Immature natural killer cell (primary cell): Measurements from ENCODE around the gene ZNF669. TPM values are rescaled to one million over a fixed set of nuclear protein-coding genes. Genes with fewer than 3 reads are reported as not detected.

ENCODE experiments used
- DNase-seq, 3 donors: peaks; one replicate each; pipeline ENCODE4 v3.0.0; 2022; ENCODE audit warnings: mixed read lengths in 1 of 3
- H3K27ac Mint-ChIP-seq, 6 donors: one replicate each; pipeline ENCODE4 v1.8.0; 2020; ENCODE audit warnings: mixed read lengths in 6 of 6, mild to moderate bottlenecking in 5 of 6, inconsistent platforms in 4 of 6, moderate library complexity in 3 of 6
- H3K27me3 Mint-ChIP-seq, 3 donors: one replicate each; pipeline ENCODE4 v1.8.0; 2020 to 2021; ENCODE audit warnings: low read depth in 3 of 3, mild to moderate bottlenecking in 3 of 3, mixed read lengths in 3 of 3, moderate library complexity in 3 of 3, inconsistent platforms in 1 of 3
- H3K36me3 Mint-ChIP-seq, 3 donors: one replicate each; pipeline ENCODE4 v1.8.0; 2020; ENCODE audit warnings: mixed read lengths in 3 of 3, inconsistent platforms in 2 of 3, mild to moderate bottlenecking in 2 of 3
- H3K4me1 Mint-ChIP-seq, 2 donors: one replicate each; pipeline ENCODE4 v1.8.0; 2020; ENCODE audit warnings: inconsistent platforms in 2 of 2, mild to moderate bottlenecking in 2 of 2, mixed read lengths in 2 of 2, moderate library complexity in 1 of 2
- H3K4me3 Mint-ChIP-seq, 5 donors: one replicate each; pipeline ENCODE4 v1.8.0; 2020; ENCODE audit warnings: mild to moderate bottlenecking in 5 of 5, mixed read lengths in 5 of 5, inconsistent platforms in 3 of 5, moderate library complexity in 3 of 5
- H3K9me3 Mint-ChIP-seq, 6 donors: one replicate each; pipeline ENCODE4 v1.8.0; 2020; ENCODE audit warnings: mild to moderate bottlenecking in 6 of 6, mixed read lengths in 6 of 6, inconsistent platforms in 4 of 6, moderate library complexity in 3 of 6
- polyA plus RNA-seq, 3 donors: library from polyadenylated mRNA; unstranded; fragments of 300-500 nt; fragmentation: Illumina TruSeq; gene quantifications; one replicate each; pipeline ENCODE4 v1.2.3, GENCODE V29; 2021

The ZNF669 gene
- polyA plus RNA-seq, 3 donors from 2014 or later = 17.4 to 31.3 (median 19.6) TPM

DNA sequence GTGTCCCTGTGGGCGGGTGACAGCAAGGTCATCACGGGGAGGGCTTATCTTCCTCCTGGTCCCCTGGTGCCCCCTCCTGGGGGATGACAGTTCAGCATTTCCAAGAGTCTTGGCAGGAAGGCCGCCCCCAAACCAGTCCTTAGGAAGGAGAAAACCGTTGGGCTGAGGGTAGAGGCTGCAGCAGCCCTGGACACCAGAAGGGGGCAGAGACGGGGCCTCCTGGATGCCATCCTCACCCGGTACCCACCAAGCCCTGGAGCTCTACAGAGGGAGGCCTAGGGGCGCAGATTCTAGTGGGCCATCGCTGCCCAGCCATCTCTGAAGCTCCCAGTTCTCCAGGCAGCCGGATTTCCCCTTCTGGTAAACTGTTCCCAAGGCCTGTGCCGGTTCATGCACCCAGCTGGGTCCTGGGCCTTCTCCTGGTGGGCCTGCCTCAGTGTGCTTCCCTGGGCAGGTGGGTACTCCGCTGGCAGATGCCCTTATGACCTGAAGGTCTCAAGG, 14.8 kb upstream of the ZNF669 start:
- H3K27me3 Mint-ChIP-seq = peaks cover 5 to 7% (median 7%) of the 10 kb centered on the region in 3 donors
- DNase-seq = peak in 1 of 3 donors; percentile 23
- H3K36me3 Mint-ChIP-seq = no peaks in the 10 kb centered on the region
- no peak overlapping the region for H3K27ac Mint-ChIP-seq
- H3K9me3 Mint-ChIP-seq = peaks cover 0 to 4% (median 0%) of the 10 kb centered on the region in 6 donors
- H3K4me1 Mint-ChIP-seq = peaks cover 0 to 2% of the 10 kb centered on the region in 2 donors
- no peak overlapping the region for H3K4me3 Mint-ChIP-seq

DNA sequence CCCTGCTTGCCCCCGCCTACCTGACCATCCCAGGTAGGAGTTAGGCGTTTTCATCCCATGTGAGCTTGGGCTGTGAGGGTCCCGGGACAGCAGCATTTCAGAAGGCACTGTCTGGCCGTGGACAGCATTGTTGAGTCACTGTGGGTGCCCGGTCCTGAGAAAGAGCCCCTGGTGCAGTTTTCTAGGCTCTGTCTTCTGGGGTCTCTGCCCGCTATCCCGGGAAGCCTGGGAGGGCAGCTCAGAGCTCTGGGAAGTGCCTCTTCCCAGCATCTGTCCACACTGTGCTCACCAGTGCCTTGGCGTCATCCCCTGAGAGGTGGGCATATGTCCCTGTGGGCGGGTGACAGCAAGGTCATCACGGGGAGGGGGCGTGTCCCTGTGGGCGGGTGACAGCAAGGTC, 11.4 kb upstream of the ZNF669 start:
- H3K36me3 Mint-ChIP-seq = no peaks in the 10 kb centered on the region
- no peaks in the 10 kb centered on the region for H3K9me3 Mint-ChIP-seq
- H3K27me3 Mint-ChIP-seq = peaks cover 10 to 12% (median 12%) of the 10 kb centered on the region in 3 donors
- peaks cover 6 to 10% of the 10 kb centered on the region in 2 donors for H3K4me1 Mint-ChIP-seq
- H3K27ac Mint-ChIP-seq = no peak overlapping the region
- H3K4me3 Mint-ChIP-seq = no peak overlapping the region
- DNase-seq = no peak

DNA sequence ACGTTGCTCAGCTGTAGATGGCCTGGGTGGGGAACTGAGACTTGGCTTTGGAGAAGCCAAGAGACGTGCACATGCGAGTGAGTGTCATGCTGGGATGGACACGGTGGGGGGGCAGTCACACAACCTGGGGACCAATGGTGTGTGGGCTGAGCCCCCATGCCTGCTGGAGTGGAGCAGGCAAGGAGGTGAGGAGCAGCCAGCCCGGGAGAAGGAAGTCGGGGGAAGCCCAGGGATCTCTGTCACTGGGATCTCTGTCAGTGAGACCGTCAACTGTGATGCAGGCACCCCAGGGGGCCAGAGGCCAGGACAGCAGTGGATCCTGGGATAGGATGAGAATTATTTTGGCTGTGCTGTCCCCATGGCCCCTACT, 11.0 kb upstream of the ZNF669 start:
- no peak overlapping the region for H3K27ac Mint-ChIP-seq
- no peaks in the 10 kb centered on the region for H3K9me3 Mint-ChIP-seq
- H3K27me3 Mint-ChIP-seq = peaks cover 10 to 12% (median 12%) of the 10 kb centered on the region in 3 donors
- H3K36me3 Mint-ChIP-seq = no peaks in the 10 kb centered on the region
- DNase-seq = no peak
- peaks cover 7 to 11% of the 10 kb centered on the region in 2 donors for H3K4me1 Mint-ChIP-seq
- H3K4me3 Mint-ChIP-seq = no peak overlapping the region

DNA sequence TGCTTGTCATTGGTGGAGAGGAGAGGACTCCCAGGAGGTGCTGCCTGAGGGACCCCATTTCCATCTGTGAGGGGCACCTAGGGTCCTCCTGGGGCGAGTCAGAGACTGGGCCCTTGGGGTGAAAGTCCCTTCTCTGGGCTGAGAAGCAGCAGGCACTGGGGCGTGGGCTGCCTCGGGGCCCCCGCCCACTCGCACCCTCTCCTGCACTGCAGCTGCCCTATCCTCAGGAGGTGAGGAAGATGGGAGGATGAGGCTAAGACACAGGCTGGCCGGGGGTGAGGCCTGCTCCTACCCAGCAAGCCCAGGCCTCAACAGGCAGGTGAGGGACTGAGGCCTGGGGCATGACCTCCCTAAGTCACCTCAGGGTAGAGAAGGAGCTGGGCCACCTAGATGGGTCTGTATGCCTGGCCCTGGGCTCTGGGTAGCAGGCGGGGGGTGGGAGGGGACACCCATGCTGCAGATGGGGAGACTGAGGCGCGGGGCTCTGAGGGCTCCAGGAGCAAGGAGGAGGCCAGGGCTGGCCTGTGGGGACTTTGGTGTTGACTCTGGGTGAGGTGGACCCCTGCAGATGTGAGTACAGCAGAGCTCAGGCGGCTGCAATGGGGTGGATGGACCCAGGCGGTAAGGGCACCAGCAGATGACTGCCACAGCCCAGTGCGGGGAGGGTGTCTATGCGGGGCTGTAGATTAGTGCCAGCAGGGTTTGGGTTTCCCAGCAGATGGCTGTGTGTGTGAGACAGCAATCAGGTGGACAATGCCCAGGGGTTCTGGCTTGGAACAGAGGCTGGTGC, 10.4 kb upstream of the ZNF669 start:
- Mint-ChIP-seq H3K4me3 (no peak overlapping the region), H3K36me3 (peaks cover 0 to 4% (median 0%) of the 10 kb centered on the region in 3 donors), H3K27me3 (peaks cover 12 to 17% (median 15%) of the 10 kb centered on the region in 3 donors), H3K9me3 (no peaks in the 10 kb centered on the region), H3K27ac (no peak overlapping the region), H3K4me1 (peaks cover 12% of the 10 kb centered on the region in 2 donors)
- DNase-seq = no peak

GRCh38 chr1:247113733-247114271, 9.6 kb upstream of the ZNF669 start:
- H3K36me3 Mint-ChIP-seq = peaks cover 0 to 4% (median 0%) of the 10 kb centered on the region in 3 donors

GRCh38 chr1:247113094-247113497, 8.9 kb upstream of the ZNF669 start:
- peaks cover 12 to 13% of the 10 kb centered on the region in 2 donors for H3K4me1 Mint-ChIP-seq
- H3K9me3 Mint-ChIP-seq = no peaks in the 10 kb centered on the region
- peak overlapping the region; percentile 17 to 53 (median 33) for H3K4me3 Mint-ChIP-seq
- H3K27me3 Mint-ChIP-seq = peaks cover 12 to 19% (median 15%) of the 10 kb centered on the region in 3 donors
- DNase-seq = no peak
- H3K36me3 Mint-ChIP-seq = peaks cover 0 to 4% (median 0%) of the 10 kb centered on the region in 3 donors
- no peak overlapping the region for H3K27ac Mint-ChIP-seq

More at GRCh38 chr1:247113733-247114271, 9.6 kb upstream of the ZNF669 start:
- peaks cover 12 to 19% (median 15%) of the 10 kb centered on the region in 3 donors for H3K27me3 Mint-ChIP-seq
- H3K9me3 Mint-ChIP-seq = no peaks in the 10 kb centered on the region
- peak overlapping the region in 1 of 5 donors; percentile 18 for H3K4me3 Mint-ChIP-seq
- peaks cover 12 to 13% of the 10 kb centered on the region in 2 donors for H3K4me1 Mint-ChIP-seq
- no peak for DNase-seq
- no peak overlapping the region for H3K27ac Mint-ChIP-seq

DNA sequence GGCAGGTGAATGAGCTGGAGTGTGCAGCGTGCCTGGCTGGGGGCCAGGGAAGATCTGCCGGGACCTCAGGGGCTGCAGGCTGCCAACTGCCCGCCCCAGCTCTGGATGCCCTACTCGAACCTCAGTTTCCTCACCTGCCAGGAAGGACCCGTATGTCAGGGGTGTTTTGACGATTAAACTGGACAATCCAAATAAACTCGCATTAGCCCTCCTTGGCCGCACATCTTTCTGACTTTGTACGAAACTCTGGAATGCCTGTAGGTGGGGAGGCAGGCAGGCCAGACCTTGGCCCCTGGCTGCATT, 8.3 kb upstream of the ZNF669 start:
- peak overlapping the region; percentile 50 to 70 (median 63) for H3K4me3 Mint-ChIP-seq
- DNase-seq = no peak
- peaks cover 0 to 4% (median 0%) of the 10 kb centered on the region in 3 donors for H3K36me3 Mint-ChIP-seq
- H3K27ac Mint-ChIP-seq = no peak overlapping the region
- H3K27me3 Mint-ChIP-seq = peaks cover 13 to 22% (median 15%) of the 10 kb centered on the region in 3 donors
- H3K9me3 Mint-ChIP-seq = no peaks in the 10 kb centered on the region
- peaks cover 12 to 13% of the 10 kb centered on the region in 2 donors for H3K4me1 Mint-ChIP-seq

DNA sequence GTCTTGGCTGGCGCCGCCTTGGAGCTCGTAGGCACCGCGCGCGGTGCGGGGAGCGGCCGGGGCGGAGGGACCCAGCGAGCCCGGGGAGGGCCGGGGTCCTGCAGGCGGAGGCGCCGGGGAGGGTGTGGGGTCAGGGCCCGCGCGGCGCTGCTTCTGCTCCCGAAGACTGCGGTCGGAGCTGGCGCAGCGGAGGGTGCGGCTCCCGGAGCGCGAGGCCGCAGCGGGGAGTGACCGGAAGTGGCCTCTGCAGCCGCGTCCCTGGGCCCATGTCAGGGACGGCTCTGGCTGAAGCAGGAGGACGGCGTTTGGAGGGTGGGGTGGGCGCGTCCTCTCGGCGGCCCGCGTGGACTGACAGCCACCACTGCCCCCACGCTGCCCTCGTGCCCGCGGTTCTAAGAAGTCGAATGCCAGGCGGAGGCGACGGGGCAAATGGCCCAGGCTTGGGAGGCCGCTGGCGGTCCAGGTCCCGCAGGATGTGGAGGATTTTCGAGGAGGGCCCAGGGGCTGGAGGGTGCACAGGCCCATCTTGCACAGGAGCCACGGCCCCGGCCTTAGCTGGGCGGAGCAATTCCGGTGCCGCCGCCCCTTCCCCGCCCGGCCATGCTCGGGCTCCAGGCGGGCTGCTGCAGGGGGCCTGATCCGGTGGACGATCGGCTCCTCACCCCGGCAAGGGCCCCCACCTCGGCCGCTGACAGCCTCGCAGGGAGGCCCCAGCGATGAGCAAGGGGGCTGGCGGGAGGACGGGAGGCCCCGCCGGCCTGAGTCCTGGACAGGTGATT, 7.7 kb upstream of the ZNF669 start:
- Mint-ChIP-seq H3K27me3 (peaks cover 15 to 24% (median 17%) of the 10 kb centered on the region in 3 donors), H3K4me1 (peaks cover 12 to 13% of the 10 kb centered on the region in 2 donors), H3K27ac (no peak overlapping the region), H3K9me3 (no peaks in the 10 kb centered on the region), H3K36me3 (peaks cover 0 to 4% (median 0%) of the 10 kb centered on the region in 3 donors), H3K4me3 (peak overlapping the region in 4 of 5 donors; percentile 29 to 69 (median 46))
- DNase-seq = peak; percentile 9 to 16 (median 13)

GRCh38 chr1:247111259-247111699, 7.1 kb upstream of the ZNF669 start:
- DNase-seq = peak in 1 of 3 donors; percentile 14
- Mint-ChIP-seq H3K9me3 (peaks cover 0 to 1% (median 0%) of the 10 kb centered on the region in 6 donors), H3K4me1 (peaks cover 12 to 13% of the 10 kb centered on the region in 2 donors), H3K27ac (no peak overlapping the region), H3K4me3 (peak overlapping the region in 4 of 5 donors; percentile 65 to 77 (median 70)), H3K27me3 (peaks cover 15 to 26% (median 17%) of the 10 kb centered on the region in 3 donors), H3K36me3 (peaks cover 0 to 4% (median under 1%) of the 10 kb centered on the region in 3 donors)

DNA sequence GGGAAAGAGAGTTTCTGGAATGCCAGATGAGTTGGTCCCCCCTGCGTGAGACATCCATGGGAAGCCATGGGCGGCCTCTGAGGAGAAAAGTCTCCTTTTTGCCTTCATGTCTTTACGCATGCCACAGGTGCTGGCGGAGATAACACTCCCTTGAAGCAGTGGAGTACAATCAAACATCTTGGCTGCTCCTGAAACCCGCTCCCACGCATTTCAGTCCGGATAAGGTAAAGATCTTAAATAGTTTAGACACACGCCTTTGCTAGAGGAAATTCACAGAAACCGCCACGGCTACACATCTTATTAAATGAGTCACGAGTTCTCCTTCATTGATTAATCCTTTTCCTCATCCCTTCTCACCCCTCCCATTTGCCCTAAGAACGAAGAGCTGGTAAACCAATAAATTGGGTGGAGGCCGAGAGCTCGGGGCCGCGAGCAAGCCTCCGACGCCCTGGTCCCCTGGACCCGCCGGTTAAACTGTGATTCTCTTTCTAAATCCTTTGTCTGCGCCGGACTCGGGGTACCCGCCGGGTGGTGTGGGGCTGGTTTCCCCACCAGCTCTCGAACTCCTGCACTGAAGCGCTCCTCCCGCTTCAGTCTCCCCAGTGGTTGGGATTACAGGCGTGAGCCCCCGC, 6.6 kb upstream of the ZNF669 start:
- Mint-ChIP-seq H3K27ac (no peak overlapping the region), H3K9me3 (peaks cover 0 to 3% (median 0%) of the 10 kb centered on the region in 6 donors), H3K27me3 (peaks cover 15 to 29% (median 17%) of the 10 kb centered on the region in 3 donors), H3K4me1 (peaks cover 12 to 13% of the 10 kb centered on the region in 2 donors), H3K4me3 (peak overlapping the region; percentile 59 to 77 (median 70)), H3K36me3 (peaks cover 0 to 4% (median 3%) of the 10 kb centered on the region in 3 donors)
- peak in 1 of 3 donors; percentile 10 for DNase-seq

GRCh38 chr1:247107694-247108093, 3.5 kb upstream of the ZNF669 start:
- H3K27ac Mint-ChIP-seq = peak overlapping the region in 1 of 6 donors; percentile 71

GRCh38 chr1:247105966-247106365, 1.8 kb upstream of the ZNF669 start:
- Mint-ChIP-seq H3K4me1 (peaks cover 27 to 42% of the 10 kb centered on the region in 2 donors), H3K9me3 (peaks cover 7 to 22% (median 19%) of the 10 kb centered on the region in 6 donors), H3K27me3 (peaks cover 10 to 35% (median 14%) of the 10 kb centered on the region in 3 donors), H3K36me3 (peaks cover 19 to 24% (median 23%) of the 10 kb centered on the region in 3 donors), H3K4me3 (peak overlapping the region in 3 of 5 donors; percentile 19 to 35 (median 21)), H3K27ac (no peak overlapping the region)
- no peak for DNase-seq

More at GRCh38 chr1:247107694-247108093, 3.5 kb upstream of the ZNF669 start:
- H3K27me3 Mint-ChIP-seq = peaks cover 10 to 38% (median 14%) of the 10 kb centered on the region in 3 donors
- H3K4me1 Mint-ChIP-seq = peaks cover 26 to 34% of the 10 kb centered on the region in 2 donors
- H3K4me3 Mint-ChIP-seq = no peak overlapping the region
- peaks cover 0 to 8% (median 3%) of the 10 kb centered on the region in 6 donors for H3K9me3 Mint-ChIP-seq
- no peak for DNase-seq
- peaks cover 3 to 9% (median 7%) of the 10 kb centered on the region in 3 donors for H3K36me3 Mint-ChIP-seq

GRCh38 chr1:247104965-247105364, 809 bp upstream of the ZNF669 start:
- peaks cover 28 to 33% (median 31%) of the 10 kb centered on the region in 3 donors for H3K36me3 Mint-ChIP-seq
- H3K27me3 Mint-ChIP-seq = peaks cover 7 to 31% (median 10%) of the 10 kb centered on the region in 3 donors
- H3K9me3 Mint-ChIP-seq = peaks cover 17 to 32% (median 27%) of the 10 kb centered on the region in 6 donors
- peaks cover 21 to 35% of the 10 kb centered on the region in 2 donors for H3K4me1 Mint-ChIP-seq
- DNase-seq = no peak
- peak overlapping the region in 2 of 6 donors; percentile 30 to 35 for H3K27ac Mint-ChIP-seq
- peak overlapping the region; percentile 76 to 94 (median 90) for H3K4me3 Mint-ChIP-seq
